ENCODE data around the gene BPIFA2.
A peak's percentile ranks its signal among the peaks of the same experiment; 100 is the strongest.

The BPIFA2 gene

GRCh38 chr20:33199026-33199425 lies 31.1 kb downstream of the BPIFA2 start:
- no peak for DNase-seq (ENCODE audit: low read depth)

GRCh38 chr20:33202451-33202850 lies 34.5 kb downstream of the BPIFA2 start:
- no peak for DNase-seq (ENCODE audit: low read depth)

GRCh38 chr20:33203444-33203843 lies 35.5 kb downstream of the BPIFA2 start:
- DNase-seq (ENCODE audit: low read depth) = no peak

GRCh38 chr20:33209789-33210188 lies 41.8 kb downstream of the BPIFA2 start:
- peak; percentile 67 for DNase-seq (ENCODE audit: low read depth)

DNA sequence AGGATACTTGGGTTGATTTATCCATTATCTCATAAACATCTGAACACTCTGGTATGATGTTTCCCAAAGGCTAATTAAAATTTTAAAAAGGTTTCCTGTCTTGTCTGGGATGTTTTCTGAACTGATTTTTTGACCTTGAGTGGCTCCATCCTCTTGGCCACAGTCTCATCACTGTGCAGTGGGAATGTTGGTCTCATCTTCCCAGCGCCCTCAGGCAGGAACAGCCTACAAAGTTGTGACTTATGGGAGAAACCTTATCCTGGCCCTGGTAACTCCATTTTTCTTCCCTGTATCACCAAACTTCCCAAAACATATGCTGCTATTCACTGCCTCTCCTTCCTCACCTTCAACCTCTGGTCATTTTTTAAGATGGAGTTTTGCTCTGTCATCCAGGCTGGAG lies 42.4 kb downstream of the BPIFA2 start:
- no peak for DNase-seq (ENCODE audit: low read depth)

- DNase-seq (ENCODE audit: low read depth) = peak; percentile 30
These were observed 44.0 kb downstream of the BPIFA2 start for GRCh38 chr20:33211817-33212424.

GRCh38 chr20:33217052-33217451 lies 49.1 kb downstream of the BPIFA2 start, which contains the start of gene BPIFA3:
TSS of gene BPIFA3 (plus strand) at chr20:33217352. CDS start at chr20:33217537, 185 bp downstream.
- no peak for DNase-seq (ENCODE audit: low read depth)

DNA sequence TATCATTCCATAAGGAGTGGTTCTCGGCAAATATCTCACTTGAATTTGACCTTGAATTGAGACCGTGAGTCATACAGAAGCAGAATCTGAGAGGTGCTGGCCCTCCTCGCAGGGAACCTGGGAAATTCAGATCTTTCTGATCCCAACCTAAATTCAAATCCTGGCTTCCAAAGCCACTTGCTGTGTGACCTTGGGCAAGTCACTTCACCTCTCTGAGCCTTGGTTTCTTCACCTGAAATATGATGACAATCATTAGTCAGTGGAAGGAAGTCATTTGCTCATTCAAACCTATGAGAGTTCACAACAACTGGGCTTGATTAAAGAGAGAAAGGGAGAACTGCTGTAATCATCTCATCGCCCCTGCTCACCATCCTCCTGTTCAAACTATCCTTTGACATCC lies 56.4 kb downstream of the BPIFA2 start:
- DNase-seq (ENCODE audit: low read depth) = no peak

GRCh38 chr20:33229843-33230242 lies 61.9 kb downstream of the BPIFA2 start:
- DNase-seq (ENCODE audit: low read depth) = no peak
